Adrenal gland (tissue), 12 donors: Measurements from ENCODE around the gene SPOCK1. TPM values are rescaled to one million over a fixed set of nuclear protein-coding genes. Genes with fewer than 3 reads are reported as not detected.

Experiments
- DNase-seq, 7 donors: peaks; one replicate each; pipeline ENCODE4 v3.0.0-alpha.2; 2019 to 2020
- H3K27ac ChIP-seq, 5 donors: fragments of 200-600 bp; sonication (generic) in 4 of 5; 1 replicate in 3 of 5; 2 replicates in 2 of 5; pipeline versions ENCODE4 v1.5.1 to v1.8.0; 2016 to 2020; ENCODE audit warnings: mild to moderate bottlenecking in 1 of 5
- H3K27me3 ChIP-seq: fragments of 200-600 bp; 2 replicates; pipeline ENCODE4 v1.8.0; 2021
- H3K36me3 ChIP-seq, 2 donors: fragments of 200-600 bp; replicated peaks in 1 of 2; 1 replicate in 1 of 2; 2 replicates in 1 of 2; pipeline versions ENCODE4 v1.5.1 to v1.8.0; 2018 to 2022
- H3K4me1 ChIP-seq, 2 donors: fragments of 200-600 bp; replicated peaks in 1 of 2; 1 replicate in 1 of 2; 2 replicates in 1 of 2; pipeline versions ENCODE4 v1.5.1 to v1.8.0; 2018 to 2021
- H3K4me3 ChIP-seq, 4 donors: fragments of 200-600 bp; sonication (generic) in 3 of 4; one replicate each; pipeline ENCODE4 v1.5.1; 2016 to 2018
- H3K9me3 ChIP-seq, 3 donors: fragments of 200-600 bp; sonication (generic) in 1 of 3; replicated peaks in 1 of 3; 1 replicate in 2 of 3; 2 replicates in 1 of 3; pipeline versions ENCODE4 v1.5.1 to v1.8.0; 2016 to 2021
- POLR2A ChIP-seq, 2 donors: fragments of 450-650 bp; IDR thresholded peaks; one replicate each; pipeline ENCODE4 v1.6.1; 2017; ENCODE audit warnings: antibody characterized with exemption in 2 of 2, mild to moderate bottlenecking in 2 of 2, moderate library complexity in 1 of 2
- WGBS, 4 donors: extraction: QIAGEN DNeasy Blood & Tissue Kit in 2 of 4; methylation state at CpG; one replicate each; pipeline versions ENCODE4 v1.1.5 to v1.1.7; 2013 to 2017; 5-methylcytosine and 5-hydroxymethylcytosine counted together
- intact Hi-C, 2 donors: fragments of 100-400 bp; cut with DNase I; formaldehyde crosslinking; loops; one replicate each; pipeline versions ENCODE4 v1.14.1 to v1.15.0; 2022 to 2023
- polyA plus RNA-seq, 3 donors: library from polyadenylated mRNA; stranded (reverse); fragments of 200-250 nt in 2 of 3; fragments of 350-450 nt in 1 of 3; fragmentation: Illumina TruSeq in 1 of 3; extraction: RNeasy Lipid Tissue Mini Kit (QIAGEN cat#74804) in 1 of 3; gene quantifications; one replicate each; pipeline ENCODE4 v1.2.3, GENCODE V29; 2013 to 2014
- total RNA-seq, 9 donors: library from RNA; depleted of rRNA in 4 of 9; stranded (reverse); fragments of >200 nt in 4 of 9; fragments of 120-200 nt in 1 of 9; fragmentation: NEBNext Ultra II Directional in 1 of 9; extraction: Animal tissue kit (Norgen Biotek cat#: 25700) in 1 of 9; gene quantifications; one replicate each; pipeline versions ENCODE4 v1.1.0 to v1.2.4, GENCODE V29; 2013 to 2023
- TF ChIP-seq, protein P1 (sequence below), 6 experiments: fragments of 450-650 bp in 4 of 6; fragments of 200-600 bp in 2 of 6; sonication (generic) in 1 of 6; IDR thresholded peaks; 1 replicate in 5 of 6; 2 replicates in 1 of 6; pipeline versions ENCODE4 v1.5.1 to v1.8.0; 2016 to 2021; ENCODE audit warnings: antibody characterized with exemption in 6 of 6, mild to moderate bottlenecking in 2 of 6, moderate library complexity in 1 of 6
- donor health status: healthy with polysubstance abuse.
- donor health status: Bipolar disorder and iron deficiency.
- donor health status: DM: yes; HTN: yes; CAD: no.
- donor health status: DM: no; HTN: no; CAD: no.
- donor health status: DM: no; HTN: no; CAD: no.
- donor health status: DM: yes; HTN: yes; CAD: no.

SPOCK1 gene
- total and polyA plus RNA-seq, 12 donors = 5.4 to 102 (median 55.6) TPM

DNA sequence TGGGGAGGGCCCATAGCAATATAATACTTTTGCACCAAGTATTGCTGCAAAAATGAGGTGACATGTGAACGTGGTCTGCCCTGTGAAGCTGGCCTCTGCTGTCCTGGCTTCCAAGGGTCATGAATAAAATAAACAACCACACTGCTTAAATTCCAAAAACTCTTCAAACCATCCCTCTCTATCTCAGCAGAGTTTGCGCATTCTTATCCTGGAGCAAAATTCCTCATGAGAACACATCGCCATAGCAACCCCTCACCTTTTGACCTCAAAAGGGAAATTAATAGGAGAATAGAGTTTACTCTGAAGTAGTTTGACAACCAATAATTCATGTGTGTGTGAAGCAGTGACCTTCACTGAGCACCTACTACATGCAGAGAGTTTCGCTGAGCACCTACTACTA is 342.9 kb downstream of the SPOCK1 start:
- Histone ChIP-seq H3K9me3 (no peaks in the 10 kb centered on the region), H3K27me3 (no peaks in the 10 kb centered on the region), H3K4me1 (no peaks in the 10 kb centered on the region), H3K4me3 (no peak overlapping the region), H3K36me3 (no peaks in the 10 kb centered on the region), H3K27ac (no peak overlapping the region)
- TF ChIP-seq, protein P1, sequence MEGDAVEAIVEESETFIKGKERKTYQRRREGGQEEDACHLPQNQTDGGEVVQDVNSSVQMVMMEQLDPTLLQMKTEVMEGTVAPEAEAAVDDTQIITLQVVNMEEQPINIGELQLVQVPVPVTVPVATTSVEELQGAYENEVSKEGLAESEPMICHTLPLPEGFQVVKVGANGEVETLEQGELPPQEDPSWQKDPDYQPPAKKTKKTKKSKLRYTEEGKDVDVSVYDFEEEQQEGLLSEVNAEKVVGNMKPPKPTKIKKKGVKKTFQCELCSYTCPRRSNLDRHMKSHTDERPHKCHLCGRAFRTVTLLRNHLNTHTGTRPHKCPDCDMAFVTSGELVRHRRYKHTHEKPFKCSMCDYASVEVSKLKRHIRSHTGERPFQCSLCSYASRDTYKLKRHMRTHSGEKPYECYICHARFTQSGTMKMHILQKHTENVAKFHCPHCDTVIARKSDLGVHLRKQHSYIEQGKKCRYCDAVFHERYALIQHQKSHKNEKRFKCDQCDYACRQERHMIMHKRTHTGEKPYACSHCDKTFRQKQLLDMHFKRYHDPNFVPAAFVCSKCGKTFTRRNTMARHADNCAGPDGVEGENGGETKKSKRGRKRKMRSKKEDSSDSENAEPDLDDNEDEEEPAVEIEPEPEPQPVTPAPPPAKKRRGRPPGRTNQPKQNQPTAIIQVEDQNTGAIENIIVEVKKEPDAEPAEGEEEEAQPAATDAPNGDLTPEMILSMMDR (IDR thresholded peaks at IDR 0.05) = no peak
- no peak for TF ChIP-seq POLR2A (IDR thresholded peaks at IDR 0.05)
- intact Hi-C loops = no loop called here
- 72 to 90% (median 84%) methylated on average over 4 of the region's 4 CpGs for WGBS, 4 donors
- DNase-seq = no peak

DNA sequence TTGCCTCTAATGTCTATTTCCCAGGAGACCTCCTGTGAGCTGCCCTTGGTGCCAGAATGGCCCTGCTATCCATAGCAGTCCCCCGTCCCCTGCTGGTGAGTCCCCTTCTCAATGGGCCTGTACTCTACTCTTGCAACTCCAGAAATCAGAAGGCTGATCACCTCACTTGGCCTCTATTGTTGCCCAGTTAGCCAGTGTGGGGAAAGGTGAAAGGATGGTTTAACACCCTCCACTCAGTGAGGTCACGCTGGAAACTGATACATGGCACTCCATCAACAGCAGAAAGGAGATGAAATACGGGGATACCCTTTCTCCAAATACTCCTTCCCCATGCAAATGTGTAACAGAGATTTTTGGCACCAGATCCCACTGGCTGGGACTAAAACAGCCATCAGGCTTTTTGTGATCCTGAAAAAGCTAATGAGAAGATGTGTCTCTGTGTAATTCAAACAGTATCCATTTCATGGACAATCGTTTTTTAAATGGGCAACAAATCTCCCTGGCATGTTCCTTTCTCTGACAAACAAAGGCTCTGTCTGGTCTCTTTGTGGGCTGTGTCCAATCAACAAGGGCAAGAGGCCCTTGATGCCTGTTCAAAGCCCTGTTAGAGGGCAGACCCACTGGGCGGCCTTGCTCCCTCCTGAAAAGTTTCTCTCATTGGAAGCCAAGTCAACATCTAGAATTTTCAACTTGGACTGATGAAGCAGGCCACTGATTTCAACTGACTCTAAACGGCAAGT is 343.7 kb downstream of the SPOCK1 start:
- Histone ChIP-seq H3K9me3 (no peaks in the 10 kb centered on the region), H3K27me3 (no peaks in the 10 kb centered on the region), H3K36me3 (no peaks in the 10 kb centered on the region), H3K4me1 (no peaks in the 10 kb centered on the region), H3K27ac (no peak overlapping the region), H3K4me3 (no peak overlapping the region)
- intact Hi-C loops = no loop called here
- 68 to 83% (median 75%) methylated on average over 6 of the region's 6 CpGs for WGBS, 4 donors
- TF ChIP-seq, protein P1 (IDR thresholded peaks at IDR 0.05) = no peak
- no peak for TF ChIP-seq POLR2A (IDR thresholded peaks at IDR 0.05)
- no peak for DNase-seq

DNA sequence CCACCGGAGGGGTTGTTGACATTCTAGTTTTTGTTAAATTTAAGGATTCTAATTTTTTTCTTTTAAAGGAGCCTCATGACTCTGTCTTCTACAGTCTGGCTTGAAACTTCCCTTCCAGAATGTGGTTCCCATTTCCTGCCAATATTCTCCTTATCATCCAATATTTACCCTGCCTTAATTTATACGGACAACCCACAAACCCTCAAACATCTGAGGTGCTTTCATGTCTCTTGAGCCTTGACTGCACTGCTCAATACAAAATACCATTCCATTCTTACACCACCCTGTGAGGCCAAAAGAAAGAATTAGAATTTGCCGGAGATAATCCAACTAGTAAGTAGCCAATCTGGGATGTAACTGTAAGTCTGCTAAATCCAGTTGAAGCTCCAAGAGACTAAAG is 346.5 kb downstream of the SPOCK1 start:
- WGBS, 4 donors = 86 to 94% (median 89%) methylated on average over 3 of the region's 3 CpGs
- TF ChIP-seq POLR2A (IDR thresholded peaks at IDR 0.05) = no peak
- TF ChIP-seq, protein P1 (IDR thresholded peaks at IDR 0.05) = no peak
- Histone ChIP-seq H3K36me3 (no peaks in the 10 kb centered on the region), H3K4me3 (no peak overlapping the region), H3K9me3 (no peaks in the 10 kb centered on the region), H3K27ac (no peak overlapping the region), H3K27me3 (no peaks in the 10 kb centered on the region), H3K4me1 (no peaks in the 10 kb centered on the region)
- intact Hi-C loops = no loop called here
- no peak for DNase-seq

DNA sequence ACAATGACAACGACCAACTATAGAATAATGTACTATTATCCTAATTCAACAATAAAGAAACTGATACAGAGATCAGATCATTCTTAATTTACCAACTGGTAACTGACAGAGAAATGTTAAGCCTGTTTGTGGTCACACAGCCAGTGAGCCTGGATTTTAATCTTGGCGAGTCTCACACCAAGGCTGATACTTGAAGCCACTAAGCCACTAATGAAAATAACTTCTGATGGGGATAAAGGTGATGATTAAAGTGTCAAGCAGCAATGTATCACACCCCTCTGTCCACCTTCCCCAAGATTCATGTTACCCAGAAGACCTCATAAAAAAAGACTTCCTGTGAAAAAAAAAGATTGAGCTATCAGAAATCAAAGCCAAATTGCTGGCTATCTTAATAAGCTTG is 350.5 kb downstream of the SPOCK1 start:
- intact Hi-C loops = no loop called here
- Histone ChIP-seq H3K9me3 (no peaks in the 10 kb centered on the region), H3K27me3 (no peaks in the 10 kb centered on the region), H3K36me3 (no peaks in the 10 kb centered on the region), H3K4me3 (no peak overlapping the region), H3K4me1 (peaks cover 0 to 12% of the 10 kb centered on the region in 2 donors), H3K27ac (no peak overlapping the region)
- DNase-seq = no peak
- TF ChIP-seq, protein P1 (IDR thresholded peaks at IDR 0.05) = no peak
- no peak for TF ChIP-seq POLR2A (IDR thresholded peaks at IDR 0.05)
- 74 to 82% (median 75%) methylated on average over 2 of the region's 2 CpGs for WGBS, 4 donors
